Effector memory CD4-positive, alpha-beta T cell (primary cell): ENCODE measurements around the gene SRSF7.

ENCODE experiments used
- DNase-seq, 3 donors: peaks; one replicate each; pipeline ENCODE4 v3.0.0-alpha.2; 2020
- H3K27ac ChIP-seq: 2 replicates; pipeline ENCODE4 v1.7.0; 2013; ENCODE audit warnings: mild to moderate bottlenecking, low read length, moderate library complexity; ENCODE audit not compliant: insufficient read depth, poor library complexity, severe bottlenecking
- H3K27me3 ChIP-seq: replicated peaks from 2 replicates; pipeline ENCODE4 v1.7.0; 2013; ENCODE audit warnings: mild to moderate bottlenecking, low read length; ENCODE audit not compliant: insufficient read depth, control insufficient read depth, poor library complexity, severe bottlenecking
- H3K36me3 ChIP-seq: 2 replicates; pipeline ENCODE4 v1.7.0; 2013; ENCODE audit warnings: mild to moderate bottlenecking, low read length, moderate library complexity; ENCODE audit not compliant: control insufficient read depth, insufficient read depth
- H3K4me1 ChIP-seq: 2 replicates; pipeline ENCODE4 v1.7.0; 2013; ENCODE audit warnings: low read length, mild to moderate bottlenecking; ENCODE audit not compliant: control insufficient read depth, insufficient read depth, poor library complexity, severe bottlenecking
- H3K4me3 ChIP-seq: 2 replicates; pipeline ENCODE4 v1.7.0; 2013; ENCODE audit warnings: low read length, low read depth, mild to moderate bottlenecking; ENCODE audit not compliant: insufficient read depth, poor library complexity, severe bottlenecking
- H3K9me3 ChIP-seq: 2 replicates; pipeline ENCODE4 v1.7.0; 2013; ENCODE audit warnings: mild to moderate bottlenecking, low read length, moderate library complexity; ENCODE audit not compliant: control insufficient read depth

Gene SRSF7

DNA sequence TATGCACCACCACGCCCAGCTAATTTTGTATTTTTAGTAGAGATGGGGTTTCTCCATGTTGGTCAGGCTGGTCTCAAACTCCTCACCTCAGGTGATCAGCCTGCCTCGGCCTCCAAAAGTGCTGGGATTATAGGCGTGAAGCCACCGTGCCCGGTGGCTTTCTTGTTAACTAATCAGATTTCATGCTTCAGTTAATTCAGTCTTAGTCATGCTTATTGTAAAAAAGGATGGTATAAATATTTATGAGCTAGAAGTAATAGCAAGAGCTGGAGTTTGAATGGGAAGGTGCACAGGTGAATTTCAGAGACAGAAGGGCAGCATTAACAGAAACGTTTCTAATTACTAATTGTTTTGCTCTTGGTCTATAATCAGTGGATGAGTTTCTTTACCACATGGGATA, 37.1 kb upstream of the SRSF7 start:
- Histone ChIP-seq H3K4me3 (no peak overlapping the region), H3K4me1 (no peaks in the 10 kb centered on the region), H3K27me3 (no peaks in the 10 kb centered on the region), H3K9me3 (no peaks in the 10 kb centered on the region), H3K36me3 (no peaks in the 10 kb centered on the region), H3K27ac (no peak overlapping the region)
- DNase-seq = no peak

DNA sequence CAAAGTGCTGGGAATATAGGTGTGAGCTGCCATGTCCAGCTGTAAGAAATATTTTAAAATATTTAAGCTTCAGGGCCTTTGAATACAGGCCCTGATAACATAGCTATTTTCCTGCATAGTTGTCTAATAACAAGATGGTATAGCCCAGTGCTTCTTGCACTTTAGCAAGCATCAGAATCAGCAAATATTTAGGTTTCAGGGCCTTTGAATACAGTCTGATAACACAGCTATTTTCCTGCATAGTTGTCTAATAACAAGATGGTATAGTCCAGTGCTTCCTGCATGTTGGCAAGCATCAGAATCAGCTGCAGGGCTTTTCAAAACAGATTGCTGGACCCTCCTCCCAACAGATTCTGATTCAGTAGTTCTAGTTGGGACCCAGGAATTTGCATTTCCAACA, 32.4 kb upstream of the SRSF7 start:
- Histone ChIP-seq H3K27ac (no peak overlapping the region), H3K4me3 (no peak overlapping the region), H3K4me1 (no peaks in the 10 kb centered on the region), H3K27me3 (no peaks in the 10 kb centered on the region), H3K36me3 (peaks cover 4% of the 10 kb centered on the region), H3K9me3 (no peaks in the 10 kb centered on the region)
- DNase-seq = no peak

DNA sequence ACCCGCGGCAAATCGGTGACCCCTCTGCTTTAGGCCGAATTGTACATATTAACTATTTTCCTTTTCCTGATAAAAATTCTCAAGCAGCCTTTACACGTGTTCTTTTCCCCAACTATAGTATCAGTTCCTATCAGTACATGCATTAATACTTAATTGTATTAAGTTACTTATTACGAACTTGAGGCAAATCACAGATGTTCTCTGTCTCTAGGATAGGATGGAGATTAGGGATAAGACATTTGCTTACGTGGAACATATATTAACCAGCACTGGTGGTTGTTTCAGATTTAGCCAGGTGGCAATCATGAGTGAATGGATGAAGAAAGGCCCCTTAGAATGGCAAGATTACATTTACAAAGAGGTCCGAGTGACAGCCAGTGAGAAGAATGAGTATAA, 27.5 kb upstream of the SRSF7 start:
- Histone ChIP-seq H3K27me3 (no peaks in the 10 kb centered on the region), H3K4me3 (peak overlapping the region; percentile 61), H3K9me3 (no peaks in the 10 kb centered on the region), H3K27ac (peak overlapping the region; percentile 64), H3K36me3 (peaks cover 4% of the 10 kb centered on the region), H3K4me1 (no peaks in the 10 kb centered on the region)
- DNase-seq = no peak

DNA sequence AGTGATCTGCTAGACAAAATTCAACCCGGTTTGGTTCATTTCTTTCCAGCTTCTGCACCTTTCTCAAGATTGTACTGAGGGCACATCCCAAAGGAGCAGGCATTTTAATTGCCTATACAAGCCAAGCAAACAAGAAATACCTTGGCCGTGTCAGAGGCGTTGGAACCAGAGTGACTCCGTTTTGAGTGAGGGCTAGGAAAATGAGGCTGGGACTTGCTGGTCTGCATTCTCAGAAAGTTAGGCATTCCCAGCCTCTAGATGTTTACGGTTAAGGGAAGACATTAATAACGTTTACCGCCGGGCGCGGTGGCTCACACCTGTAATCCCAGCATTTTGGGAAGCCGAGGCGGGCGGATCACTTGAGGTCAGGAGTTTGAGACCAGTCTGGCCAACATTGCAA, 25.4 kb upstream of the SRSF7 start:
- Histone ChIP-seq H3K4me1 (no peaks in the 10 kb centered on the region), H3K9me3 (no peaks in the 10 kb centered on the region), H3K27me3 (no peaks in the 10 kb centered on the region), H3K27ac (no peak overlapping the region), H3K36me3 (peaks cover 2% of the 10 kb centered on the region), H3K4me3 (no peak overlapping the region)
- no peak for DNase-seq

DNA sequence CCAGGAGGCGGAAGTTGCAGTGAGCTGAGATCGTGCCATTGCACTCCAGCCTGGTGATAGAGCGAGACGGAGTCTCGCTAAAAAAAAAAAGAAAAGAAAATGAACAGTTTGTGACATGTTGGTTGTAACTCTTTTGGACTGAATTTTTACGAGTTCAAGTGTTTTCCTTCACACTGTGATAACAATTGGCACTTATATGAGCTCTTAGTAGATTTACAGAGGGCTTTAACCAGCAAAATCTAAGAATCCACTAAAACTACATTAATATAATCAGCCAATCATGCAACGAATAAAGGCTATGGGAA, 24.7 kb upstream of the SRSF7 start:
- DNase-seq = no peak
- Histone ChIP-seq H3K4me1 (no peaks in the 10 kb centered on the region), H3K27me3 (no peaks in the 10 kb centered on the region), H3K36me3 (no peaks in the 10 kb centered on the region), H3K9me3 (no peaks in the 10 kb centered on the region), H3K27ac (no peak overlapping the region), H3K4me3 (no peak overlapping the region)

DNA sequence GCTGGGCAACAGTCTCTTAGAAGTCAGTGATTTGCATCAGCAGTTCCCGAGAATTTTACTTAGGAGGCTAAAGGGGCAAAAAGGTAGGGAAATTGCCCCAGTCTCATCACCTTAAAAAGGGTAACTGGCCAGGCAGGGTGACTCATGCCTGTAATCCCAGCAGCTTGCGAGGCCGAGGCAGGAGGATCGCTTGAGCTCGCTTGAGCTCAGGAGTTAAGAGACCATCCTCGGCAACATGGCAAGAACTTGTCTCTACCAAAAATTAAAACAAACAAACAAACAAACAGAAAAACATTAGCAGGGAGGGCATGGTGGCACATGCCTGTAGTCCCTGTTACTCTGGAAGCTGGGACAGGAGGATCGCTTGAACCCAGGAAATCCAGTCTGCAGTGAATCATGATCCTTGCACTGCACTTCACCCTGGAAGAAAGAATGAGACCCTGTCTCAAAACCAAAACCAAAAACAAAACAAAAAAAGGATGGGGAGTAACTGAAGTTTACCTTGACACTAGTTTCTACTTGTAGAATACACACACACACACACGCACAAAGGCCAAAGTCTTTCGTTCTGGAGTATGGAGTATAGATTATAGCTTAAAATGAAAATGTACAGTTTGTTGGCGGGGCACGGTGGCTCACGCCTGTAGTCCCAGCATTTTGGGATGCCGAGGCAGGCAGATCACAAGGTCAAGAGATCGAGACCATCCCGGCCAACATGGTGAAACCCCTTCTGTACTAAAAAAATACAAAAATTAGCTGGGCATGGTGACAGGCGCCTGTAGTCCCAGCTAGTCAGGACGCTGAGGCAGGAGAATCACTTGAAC, 24.1 kb upstream of the SRSF7 start:
- no peak for DNase-seq
- H3K36me3 ChIP-seq = no peaks in the 10 kb centered on the region
- no peak overlapping the region for H3K27ac ChIP-seq
- no peaks in the 10 kb centered on the region for H3K4me1 ChIP-seq
- no peaks in the 10 kb centered on the region for H3K27me3 ChIP-seq
- H3K4me3 ChIP-seq = no peak overlapping the region
- no peaks in the 10 kb centered on the region for H3K9me3 ChIP-seq

DNA sequence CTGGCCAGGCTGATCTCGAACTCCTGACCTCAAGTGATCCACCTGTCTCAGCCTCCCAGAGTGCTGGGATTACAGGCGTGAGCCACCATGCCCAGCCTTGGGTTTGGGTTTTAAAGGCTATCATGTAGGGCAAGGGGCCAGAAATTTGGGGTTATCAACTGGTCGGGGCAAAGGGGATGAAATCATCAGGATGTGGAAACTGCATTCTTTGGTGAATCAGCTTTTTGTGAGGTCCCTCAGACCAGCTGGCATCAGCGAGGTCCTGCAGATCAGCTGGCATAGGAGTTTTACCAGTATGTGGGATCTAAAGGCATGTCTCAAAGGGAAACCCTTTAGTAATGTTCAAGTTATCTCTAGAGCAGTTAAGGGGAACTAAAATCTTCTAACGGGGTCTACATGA, 20.5 kb upstream of the SRSF7 start:
- Histone ChIP-seq H3K9me3 (no peaks in the 10 kb centered on the region), H3K4me3 (no peak overlapping the region), H3K4me1 (no peaks in the 10 kb centered on the region), H3K27ac (no peak overlapping the region), H3K27me3 (no peaks in the 10 kb centered on the region), H3K36me3 (no peaks in the 10 kb centered on the region)
- DNase-seq = no peak

DNA sequence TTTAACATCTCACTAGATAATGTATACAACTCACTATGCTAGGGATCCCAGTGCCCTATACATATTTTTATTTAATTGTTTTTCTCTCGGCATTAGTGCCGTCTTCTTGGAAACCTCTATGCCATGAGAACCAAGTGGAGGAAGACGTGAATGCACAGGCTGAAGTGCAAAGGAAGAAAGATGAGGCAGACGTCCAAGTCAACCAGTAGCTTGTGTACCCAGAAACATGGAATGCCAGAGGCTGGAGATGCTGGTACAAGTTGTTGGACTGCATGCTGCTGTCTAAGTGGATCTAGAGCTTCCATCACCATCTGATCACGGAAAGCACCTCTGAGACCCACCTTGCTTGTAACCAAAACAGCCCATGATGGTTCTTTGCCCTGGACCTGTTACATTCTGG, 14.4 kb upstream of the SRSF7 start:
- no peak for DNase-seq
- H3K36me3 ChIP-seq = no peaks in the 10 kb centered on the region
- H3K27ac ChIP-seq = no peak overlapping the region
- no peak overlapping the region for H3K4me3 ChIP-seq
- H3K27me3 ChIP-seq = no peaks in the 10 kb centered on the region
- no peaks in the 10 kb centered on the region for H3K4me1 ChIP-seq
- no peaks in the 10 kb centered on the region for H3K9me3 ChIP-seq

DNA sequence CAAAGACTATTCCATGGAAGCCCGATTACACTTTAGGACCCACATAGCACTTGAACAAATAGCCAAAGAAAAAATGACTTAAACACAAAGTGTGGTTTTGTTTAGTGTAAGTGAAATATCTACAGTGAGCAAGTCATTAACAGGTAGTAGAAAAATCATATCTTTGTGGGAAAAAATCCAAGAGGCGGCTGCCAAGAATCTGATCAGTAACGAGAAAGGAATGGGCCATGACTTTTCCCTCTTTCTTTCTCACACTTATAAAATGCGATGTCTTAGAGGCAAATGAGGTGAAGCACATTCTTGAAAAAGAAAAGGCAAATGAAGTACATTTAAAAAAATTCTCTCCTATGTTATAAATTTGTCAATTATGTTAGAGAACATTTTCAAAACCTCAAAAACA, 14.0 kb upstream of the SRSF7 start:
- Histone ChIP-seq H3K27me3 (no peaks in the 10 kb centered on the region), H3K9me3 (no peaks in the 10 kb centered on the region), H3K4me1 (no peaks in the 10 kb centered on the region), H3K27ac (no peak overlapping the region), H3K36me3 (no peaks in the 10 kb centered on the region), H3K4me3 (no peak overlapping the region)
- DNase-seq = no peak

DNA sequence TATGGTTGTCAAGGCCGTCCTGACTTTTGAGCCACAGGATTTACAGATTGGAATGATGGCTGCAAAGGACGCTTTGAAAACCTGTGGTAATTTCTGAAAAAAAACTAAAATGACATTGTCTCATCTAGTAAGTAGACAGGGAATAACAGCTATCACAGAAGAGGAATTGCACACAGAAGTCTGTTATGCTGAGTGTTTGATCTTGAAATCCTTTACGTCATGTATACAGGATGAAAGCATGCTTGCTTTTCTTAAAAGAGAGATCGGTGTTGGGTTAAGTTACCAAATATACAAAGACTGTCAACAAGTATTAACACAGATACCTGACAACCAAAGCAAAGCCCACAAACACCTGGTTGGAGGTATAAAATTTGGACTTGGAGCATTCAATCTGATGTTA, 12.6 kb upstream of the SRSF7 start:
- H3K27ac ChIP-seq = no peak overlapping the region
- H3K4me3 ChIP-seq = no peak overlapping the region
- H3K4me1 ChIP-seq = no peaks in the 10 kb centered on the region
- no peak for DNase-seq
- H3K36me3 ChIP-seq = no peaks in the 10 kb centered on the region
- no peaks in the 10 kb centered on the region for H3K27me3 ChIP-seq
- no peaks in the 10 kb centered on the region for H3K9me3 ChIP-seq
